ENCODE data around the gene ZFAND3. TPM values are rescaled to one million over a fixed set of nuclear protein-coding genes. Genes with fewer than 3 reads are reported as not detected.
A peak's percentile ranks its signal among the peaks of the same experiment; 100 is the strongest.

Gene ZFAND3
- total and polyA plus RNA-seq, 2 of the 4 experiments (the other 2 are of a cell fraction) = 10.9 to 26.7 TPM

DNA sequence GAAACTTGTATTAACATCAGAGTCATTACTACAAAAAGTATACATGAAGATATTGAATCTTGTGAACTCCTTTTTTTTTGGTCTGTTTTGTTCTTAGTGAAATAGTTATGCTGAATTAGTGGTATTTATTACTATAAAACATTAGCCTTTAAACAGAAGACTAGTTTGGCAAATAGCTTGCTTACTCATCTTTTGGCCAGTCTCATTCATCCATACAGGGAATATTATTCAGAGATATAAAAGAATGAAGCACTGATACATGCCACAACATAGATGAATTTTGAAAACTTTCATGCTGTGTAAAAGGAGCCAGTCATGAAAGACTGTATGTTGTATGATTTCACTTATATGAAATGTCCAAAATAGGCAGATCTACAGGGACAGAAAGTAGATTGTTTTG is 205.9 kb downstream of the ZFAND3 start:
- Histone ChIP-seq H2BK15ac (ENCODE audit: low read depth, low read length) (no peak overlapping the region), H2BK20ac (ENCODE audit: low read depth, low read length) (no peak overlapping the region), H4K5ac (ENCODE audit: low read depth, low read length) (no peak overlapping the region), H2BK120ac (ENCODE audit: low read depth, low read length) (no peak overlapping the region), H3K4me2 (ENCODE audit: low read depth, low read length) (no peak overlapping the region), H3K4me1 (ENCODE audit: control insufficient read depth, insufficient read depth, low read length) (peaks cover 2% of the 10 kb centered on the region; the same call in 1 of the 2 replicates), H3K27me3 (ENCODE audit: control insufficient read depth, insufficient read depth, low read length) (no peaks in the 10 kb centered on the region), H3K79me1 (ENCODE audit: low read depth in 1 of 2, low read length in 2 of 2) (peaks cover 32 to 67% of the 10 kb centered on the region in 2 experiments), H3K27ac (ENCODE audit: insufficient read depth, low read length) (no peak overlapping the region), H4K20me1 (ENCODE audit: insufficient read depth, low read length) (peaks cover 41% of the 10 kb centered on the region), H3K56ac (ENCODE audit: extremely low read depth, insufficient read depth, low read length) (no peak overlapping the region), H3K14ac (replicated peaks; ENCODE audit: low read depth, low read length) (no peak overlapping the region), H2BK5ac (ENCODE audit: low read depth, low read length, poor library complexity, severe bottlenecking) (no peak overlapping the region), H3K9ac (ENCODE audit: low read depth, low read length) (no peak overlapping the region), H3K36me3 (ENCODE audit: control insufficient read depth, insufficient read depth, low read length) (no peaks in the 10 kb centered on the region), H4K91ac (ENCODE audit: insufficient read depth, low read depth, low read length) (no peak overlapping the region), H3K18ac (ENCODE audit: low read depth, low read length) (no peak overlapping the region), H3K4ac (ENCODE audit: low read depth, low read length) (no peak overlapping the region), H2AFZ (replicated peaks; ENCODE audit: low read length, poor library complexity) (no peak overlapping the region), H3K9me1 (ENCODE audit: insufficient read depth, low read length) (0 out of 2 replicates have a peak, but pooled peaks cover 2% of the 10 kb centered on the region), H4K8ac (ENCODE audit: low read depth in 2 of 2, low read length in 2 of 2) (no peak overlapping the region), H2AK5ac (ENCODE audit: low read depth, low read length) (no peak overlapping the region), H2AK9ac (replicated peaks; ENCODE audit: low read depth, low read length, poor library complexity) (no peak overlapping the region), H3K9me3 (ENCODE audit: control insufficient read depth, insufficient read depth, low read length) (no peaks in the 10 kb centered on the region), H3K4me3 (ENCODE audit: insufficient read depth, low read depth, low read length) (no peak overlapping the region), H3K23ac (ENCODE audit: low read depth, low read length) (no peak overlapping the region)
- dilution Hi-C loops (cut with HindIII; ENCODE audit: low sequenced_read_pairs, unreplicated experiment) (no loop called here), in situ Hi-C loops (cut with MboI; ENCODE audit: low sequenced_read_pairs) (no loop called here), intact Hi-C loops (cut with micrococcal nuclease) (no loop called here)
- TF ChIP-seq SMC3 (IDR thresholded peaks at IDR 0.05; ENCODE audit: low read depth, low read length) (no peak), POLR2A (IDR thresholded peaks at IDR 0.05; ENCODE audit: low read depth, low read length) (no peak), CEBPB (IDR thresholded peaks at IDR 0.05; ENCODE audit: low read depth, low read length) (no peak)
- peak; percentile 43 for DNase-seq
- no TSS peak for BruUV-seq (replicated peaks)
- peak; percentile 50; the same call in 1 of the 2 replicates for ATAC-seq (ENCODE audit: low read depth)
- POLR2A ChIA-PET (ENCODE audit: unreplicated experiment) = no interaction called here
- CTCF ChIA-PET = no interaction called here

All from IMR-90 (cell line).